H1 (cell line): ENCODE results near the gene NR0B2. TPM values are rescaled to one million over a fixed set of nuclear protein-coding genes. Genes with fewer than 3 reads are reported as not detected.

Experiments
- CTCF ChIA-PET: fragments of 300-600 bp; sonication (Branson Sonifier 250); formaldehyde crosslinking; loops from one replicate; lab custom pipeline; 2021; ENCODE audit not compliant: partially characterized antibody; lab: Charles Lee
- POLR2A ChIA-PET: fragments of 300-600 bp; sonication (Branson Sonifier 250); formaldehyde crosslinking; loops from one replicate; lab custom pipeline; 2021; ENCODE audit warnings: inconsistent platforms; ENCODE audit not compliant: partially characterized antibody; lab: Charles Lee
- DNase-seq, 2 experiments: peaks; one replicate each; pipeline versions ENCODE4 v3.0.0 to v3.0.0-alpha.2; 2010 to 2022; ENCODE audit warnings: low spot score in 2 of 2, low read depth in 1 of 2, mixed read lengths in 1 of 2
- FAIRE-seq: peaks from 2 replicates; lab custom pipeline; 2011; peaks lifted over from hg19 to GRCh38; lab: Jason Lieb, UNC
- H2AFZ ChIP-seq: 2 replicates; pipeline ENCODE4 v1.8.1; 2012; ENCODE audit warnings: low read length, inconsistent platforms
- H2AK5ac ChIP-seq: 2 replicates; pipeline ENCODE4 v1.6.1; 2013; ENCODE audit warnings: low read depth, low read length
- H2BK120ac ChIP-seq: replicated peaks from 2 replicates; pipeline ENCODE3; 2013; ENCODE audit warnings: low read depth, low read length, inconsistent platforms
- H2BK12ac ChIP-seq: 2 replicates; pipeline ENCODE4 v1.6.1; 2013; ENCODE audit warnings: low read depth, low read length
- H2BK15ac ChIP-seq: 2 replicates; pipeline ENCODE4 v1.6.1; 2013; ENCODE audit warnings: low read length
- H2BK20ac ChIP-seq: 2 replicates; pipeline ENCODE4 v1.6.1; 2013; ENCODE audit warnings: low read length
- H2BK5ac ChIP-seq: 2 replicates; pipeline ENCODE4 v1.6.1; 2013; ENCODE audit warnings: low read depth, low read length
- H3K14ac ChIP-seq: 2 replicates; pipeline ENCODE4 v1.6.1; 2013; ENCODE audit warnings: inconsistent platforms; ENCODE audit not compliant: insufficient read length
- H3K18ac ChIP-seq: 2 replicates; pipeline ENCODE4 v1.6.1; 2013; ENCODE audit warnings: low read length; ENCODE audit errors: extremely low read depth
- H3K23ac ChIP-seq: 2 replicates; pipeline ENCODE4 v1.6.1; 2013; ENCODE audit warnings: inconsistent platforms; ENCODE audit not compliant: insufficient read length
- H3K23me2 ChIP-seq: 2 replicates; pipeline ENCODE4 v1.6.1; 2013; ENCODE audit warnings: low read depth, low read length
- H3K27ac ChIP-seq: 2 replicates; pipeline ENCODE4 v1.6.1; 2011; ENCODE audit warnings: low read depth, low read length, inconsistent platforms
- H3K27me3 ChIP-seq, 4 experiments: replicated peaks in 1 of 4; 1 replicate in 1 of 4; 2 replicates in 3 of 4; pipeline versions ENCODE4 v1.6.1 to v1.8.1; 2011 to 2013; ENCODE audit warnings: low read length in 3 of 4, mild to moderate bottlenecking in 3 of 4, inconsistent platforms in 2 of 4, mixed read lengths in 2 of 4, moderate library complexity in 1 of 4; ENCODE audit not compliant: control insufficient read depth in 3 of 4, insufficient read depth in 3 of 4; ENCODE audit errors: extremely low read depth in 1 of 4
- H3K36me3 ChIP-seq, 4 experiments: 2 replicates each; pipeline versions ENCODE4 v1.6.1 to v1.8.1; 2011 to 2013; ENCODE audit warnings: mild to moderate bottlenecking in 4 of 4, low read length in 3 of 4, moderate library complexity in 2 of 4, control low read depth in 1 of 4, inconsistent platforms in 1 of 4; ENCODE audit not compliant: insufficient read depth in 4 of 4, control insufficient read depth in 2 of 4
- H3K4ac ChIP-seq: replicated peaks from 2 replicates; pipeline ENCODE3; 2013; ENCODE audit warnings: low read length, low read depth, mixed read lengths, inconsistent platforms; ENCODE audit not compliant: insufficient read length
- H3K4me1 ChIP-seq, 4 experiments: replicated peaks in 1 of 4; 1 replicate in 1 of 4; 2 replicates in 3 of 4; pipeline versions ENCODE4 v1.6.1 to v1.8.1; 2011 to 2013; ENCODE audit warnings: low read length in 3 of 4, inconsistent platforms in 2 of 4, mixed read lengths in 1 of 4; ENCODE audit not compliant: insufficient read depth in 4 of 4, control insufficient read depth in 3 of 4
- H3K4me2 ChIP-seq, 2 experiments: 2 replicates each; pipeline versions ENCODE4 v1.6.1 to v1.8.1; 2011 to 2013; ENCODE audit warnings: low read depth in 2 of 2, low read length in 2 of 2, control low read depth in 1 of 2, inconsistent platforms in 1 of 2, mild to moderate bottlenecking in 1 of 2; ENCODE audit not compliant: insufficient read depth in 1 of 2
- H3K4me3 ChIP-seq, 4 experiments: fragments of 200-600, 300-600 bp in 1 of 4; sonication (generic), shearing (Covaris generic), sonication (Bioruptor Twin) in 1 of 4; 2 replicates each; pipeline versions ENCODE4 v1.5.1 to v1.8.1; 2011 to 2016; ENCODE audit warnings: low read length in 4 of 4, low read depth in 3 of 4, control low read depth in 2 of 4, inconsistent platforms in 2 of 4, mild to moderate bottlenecking in 2 of 4, mixed read lengths in 1 of 4, moderate library complexity in 1 of 4; ENCODE audit not compliant: insufficient read depth in 2 of 4; ENCODE audit errors: extremely low read depth in 1 of 4
- H3K56ac ChIP-seq: replicated peaks from 2 replicates; pipeline ENCODE3; 2013; ENCODE audit warnings: low read depth, mild to moderate bottlenecking, mixed read lengths, low read length, inconsistent platforms; ENCODE audit not compliant: insufficient read length
- H3K79me1 ChIP-seq: 2 replicates; pipeline ENCODE4 v1.6.1; 2013; ENCODE audit warnings: low read depth, low read length, control low read depth
- H3K79me2 ChIP-seq, 2 experiments: 2 replicates each; pipeline versions ENCODE4 v1.6.1 to v1.8.1; 2012 to 2013; ENCODE audit warnings: low read length in 2 of 2, mild to moderate bottlenecking in 2 of 2, inconsistent platforms in 1 of 2; ENCODE audit not compliant: insufficient read depth in 2 of 2, control insufficient read depth in 1 of 2
- H3K9ac ChIP-seq, 4 experiments: replicated peaks in 1 of 4; 1 replicate in 1 of 4; 2 replicates in 3 of 4; pipeline versions ENCODE4 v1.6.1 to v1.8.1; 2011 to 2013; ENCODE audit warnings: low read depth in 3 of 4, low read length in 3 of 4, control low read depth in 2 of 4, mild to moderate bottlenecking in 2 of 4, moderate library complexity in 2 of 4, inconsistent platforms in 1 of 4; ENCODE audit errors: extremely low read depth in 1 of 4
- H3K9me3 ChIP-seq, 2 experiments: 2 replicates each; pipeline versions ENCODE4 v1.6.1 to v1.8.1; 2012 to 2013; ENCODE audit warnings: mild to moderate bottlenecking in 2 of 2, moderate library complexity in 2 of 2, control low read depth in 1 of 2, inconsistent platforms in 1 of 2, low read depth in 1 of 2, low read length in 1 of 2, mixed read lengths in 1 of 2; ENCODE audit not compliant: insufficient read depth in 2 of 2
- H4K20me1 ChIP-seq, 2 experiments: replicated peaks in 1 of 2; 2 replicates each; pipeline versions ENCODE3 to v1.8.1; 2011 to 2013; ENCODE audit warnings: inconsistent platforms in 2 of 2, low read length in 2 of 2, mild to moderate bottlenecking in 1 of 2; ENCODE audit not compliant: insufficient read depth in 2 of 2, control insufficient read depth in 1 of 2
- H4K5ac ChIP-seq: 2 replicates; pipeline ENCODE4 v1.6.1; 2013; ENCODE audit warnings: low read length, low read depth, mixed read lengths, inconsistent platforms; ENCODE audit not compliant: insufficient read length
- H4K8ac ChIP-seq: 2 replicates; pipeline ENCODE4 v1.8.0; 2013; ENCODE audit warnings: mild to moderate bottlenecking, moderate library complexity, low read length, inconsistent platforms; ENCODE audit not compliant: insufficient read depth; ENCODE audit errors: extremely low read depth
- H4K91ac ChIP-seq: replicated peaks from 2 replicates; pipeline ENCODE3; 2013; ENCODE audit warnings: low read length, mixed read lengths, inconsistent platforms; ENCODE audit not compliant: insufficient read length
- CHD2 ChIP-seq: IDR thresholded peaks from 2 replicates; pipeline ENCODE4 v1.6.1; 2012; ENCODE audit warnings: low read length, improper control_type of control experiment
- GABPA ChIP-seq: IDR thresholded peaks from 2 replicates; pipeline ENCODE4 v1.6.1; 2011; ENCODE audit warnings: mild to moderate bottlenecking, low read length, moderate library complexity, borderline replicate concordance; ENCODE audit not compliant: insufficient read depth
- HDAC2 ChIP-seq, 2 experiments: fragments of 300-600 bp in 1 of 2; sonication (generic) in 1 of 2; IDR thresholded peaks; 2 replicates each; pipeline ENCODE4 v1.6.1; 2011 to 2012; ENCODE audit warnings: low read depth in 2 of 2, low read length in 2 of 2, mild to moderate bottlenecking in 2 of 2, moderate library complexity in 2 of 2, borderline replicate concordance in 1 of 2, inconsistent platforms in 1 of 2
- PHF8 ChIP-seq: fragments of 200-600 bp; sonication (generic); conservative IDR thresholded peaks from 2 replicates; pipeline ENCODE4 v1.7.1; 2012; ENCODE audit warnings: low read depth, mild to moderate bottlenecking, inconsistent platforms, low read length, moderate library complexity
- RBBP5 ChIP-seq: IDR thresholded peaks from 2 replicates; pipeline ENCODE4 v1.7.1; 2012; ENCODE audit warnings: low read depth, mild to moderate bottlenecking, inconsistent platforms, low read length, moderate library complexity, borderline replicate concordance
- SIN3A ChIP-seq, 2 experiments: IDR thresholded peaks in 1 of 2; conservative IDR thresholded peaks in 1 of 2; 2 replicates each; pipeline ENCODE4 v1.6.1; 2011 to 2012; ENCODE audit warnings: low read length in 2 of 2, improper control_type of control experiment in 1 of 2, low read depth in 1 of 2, mild to moderate bottlenecking in 1 of 2
- TAF1 ChIP-seq: IDR thresholded peaks from 2 replicates; pipeline ENCODE4 v1.6.1; 2011; ENCODE audit warnings: mild to moderate bottlenecking, low read depth, low read length
- WGBS, 2 experiments: shearing (Covaris generic) in 1 of 2; methylation state at CpG; one replicate each; pipeline versions ENCODE4 v1.1.6 to v1.1.7; 2013 to 2015; ENCODE audit warnings: low lambda C conversion rate in 2 of 2, mixed read lengths in 2 of 2, inconsistent platforms in 1 of 2, low coverage in 1 of 2, missing lambda C conversion rate in 1 of 2; ENCODE audit not compliant: insufficient replicate concordance in 2 of 2, insufficient coverage in 1 of 2, insufficient read length in 1 of 2; ENCODE audit errors: extremely low coverage in 1 of 2, missing lambda C conversion rate in 1 of 2; 5-methylcytosine and 5-hydroxymethylcytosine counted together
- polyA plus RNA-seq, 7 experiments: library from polyadenylated mRNA; depleted of rRNA in 3 of 7; stranded (reverse) in 5 of 7; unstranded in 2 of 7; fragments of >200 nt in 5 of 7; fragments of 200-250 nt in 2 of 7; gene quantifications; 1 replicate in 5 of 7; 2 replicates in 1 of 7; 4 replicates in 1 of 7; pipeline versions ENCODE4 v1.2.1 to v1.2.3, GENCODE V29; 2011 to 2013; ENCODE audit warnings: missing spikeins in 2 of 7, mixed read lengths in 2 of 7
- total RNA-seq: library from RNA; stranded (reverse); fragmentation: NEBNext Ultra II Directional; extraction: Animal tissue kit (Norgen Biotek cat#: 25700); gene quantifications from 2 replicates; pipeline ENCODE4 v1.2.1, GENCODE V29; 2021
- TF ChIP-seq, protein P1 (sequence below): IDR thresholded peaks from 2 replicates; pipeline ENCODE4 v1.6.1; 2011; ENCODE audit warnings: low read depth, mild to moderate bottlenecking, low read length; ENCODE audit not compliant: insufficient read depth

The NR0B2 gene
- total and polyA plus RNA-seq, 2 of the 8 experiments (the other 6 are each of a cell fraction or from before 2014, with no cell fraction given) = not detected

DNA sequence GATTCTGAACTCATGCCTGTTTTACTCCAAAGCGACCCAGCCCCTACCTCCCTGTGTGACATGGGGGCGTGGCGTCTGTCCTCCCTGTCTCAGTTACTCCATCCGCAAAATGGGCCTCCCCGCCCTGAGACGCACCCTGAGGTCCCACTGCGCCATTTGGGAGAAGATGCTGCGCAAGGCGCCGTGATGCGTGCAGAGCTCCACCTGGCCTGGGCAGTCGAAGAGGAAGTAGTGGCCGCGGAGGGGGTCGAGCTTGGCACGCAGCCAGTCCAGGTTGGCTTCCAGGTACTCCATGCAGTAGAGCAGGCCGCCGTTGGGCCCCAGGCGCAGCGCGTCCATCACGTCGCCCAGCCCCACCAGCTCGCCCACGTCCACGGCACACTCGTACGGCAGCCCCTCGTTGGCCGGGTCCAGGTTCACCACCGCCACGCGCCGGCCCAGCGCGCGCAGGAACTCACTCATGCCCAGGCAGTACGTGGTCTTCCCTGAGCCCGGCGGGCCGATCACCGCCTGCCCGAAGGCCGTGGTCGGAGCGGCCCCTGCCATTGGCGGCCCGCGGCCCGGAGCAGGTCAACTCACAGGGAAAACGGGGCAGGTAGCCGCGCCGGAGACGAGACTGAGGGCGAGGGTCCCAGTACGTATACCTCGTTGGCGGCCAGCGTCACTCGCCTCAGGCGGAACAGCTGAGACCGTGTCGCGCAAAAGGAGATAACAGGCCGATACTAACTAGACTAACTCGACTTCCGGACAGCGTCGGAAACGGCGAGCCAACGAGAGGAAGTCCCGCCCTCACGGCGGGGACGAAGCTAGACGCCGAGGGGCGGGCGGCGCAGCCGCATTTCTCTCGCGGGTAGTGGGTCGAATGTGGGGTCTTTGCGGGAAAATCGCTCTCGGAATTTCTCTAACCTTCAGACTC, 24.0 kb downstream of the NR0B2 start, which contains the start of gene GPN2:
TSS of gene GPN2 (minus strand) at position 733 of the 916 bp plus-strand sequence. CDS start at position 546, 187 bp downstream.
- Histone ChIP-seq H2BK5ac (peak within 1 kb of the TSS; percentile 93), H2AFZ (no peak within 1 kb of the TSS; the same call in 1 of the 2 replicates), H3K9ac (peak within 1 kb of the TSS; percentile 72 to 86 (median 83)), H3K9me3 (no peaks in the 10 kb centered on the region), H4K5ac (peak within 1 kb of the TSS; percentile 70), H2BK120ac (no peak within 1 kb of the TSS), H3K36me3 (peaks cover 12 to 39% (median 28%) of the 10 kb centered on the region in 4 experiments; a peak in 7 of 8 replicates), H4K20me1 (peaks cover 2 to 5% of the 10 kb centered on the region in 2 experiments), H3K4ac (peak within 1 kb of the TSS; percentile 21), H3K4me2 (peak within 1 kb of the TSS; percentile 79 to 97), H3K4me3 (peak within 1 kb of the TSS; percentile 77 to 80 (median 80)), H3K27me3 (no peaks in the 10 kb centered on the region), H3K79me2 (peaks cover 0 to 12% of the 10 kb centered on the region in 2 experiments; a peak in 2 of 4 replicates), H2BK12ac (peak within 1 kb of the TSS; percentile 21; the same call in 1 of the 2 replicates), H3K27ac (peak within 1 kb of the TSS; percentile 58), H3K79me1 (0 out of 2 replicates have a peak, but pooled peaks cover 1% of the 10 kb centered on the region), H2BK15ac (no peak within 1 kb of the TSS), H2BK20ac (no peak within 1 kb of the TSS), H3K4me1 (peaks cover 0 to 8% (median 3%) of the 10 kb centered on the region in 4 experiments; a peak in 3 of 7 replicates), H2AK5ac (no peak within 1 kb of the TSS), H4K8ac (peak within 1 kb of the TSS; percentile 96), H3K56ac (peak within 1 kb of the TSS; percentile 78), H3K23ac (no peak within 1 kb of the TSS), H4K91ac (peak within 1 kb of the TSS; percentile 91), H3K23me2 (peaks cover 12% of the 10 kb centered on the region; the same call in 1 of the 2 replicates), H3K14ac (no peak within 1 kb of the TSS), H3K18ac (peak within 1 kb of the TSS; percentile 83)
- FAIRE-seq = no peak
- 4% methylated on average over 74 of the region's 89 CpGs; no CpG with 5 or more reads in 1 of the 2 experiments for WGBS, 2 experiments
- POLR2A ChIA-PET = interaction anchor here (0.7 to 6.5 kb wide), 24 partner anchors 9 to 117 kb away, joined by 3 to 66 read pairs (median 4); partner anchors contain the start of genes GPATCH3, NR0B2 and NUDC
- DNase-seq = peak in 1 of 2 experiments; percentile 85
- CTCF ChIA-PET = interaction anchor here (0.6 to 31.7 kb wide), 10 partner anchors 10 to 351 kb away, joined by 3 to 547 read pairs (median 4); partner anchors contain the start of genes GPATCH3 and SFN
- TF ChIP-seq TAF1 = peak; percentile 70
- TF ChIP-seq, protein P1, sequence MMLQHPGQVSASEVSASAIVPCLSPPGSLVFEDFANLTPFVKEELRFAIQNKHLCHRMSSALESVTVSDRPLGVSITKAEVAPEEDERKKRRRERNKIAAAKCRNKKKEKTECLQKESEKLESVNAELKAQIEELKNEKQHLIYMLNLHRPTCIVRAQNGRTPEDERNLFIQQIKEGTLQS = no peak
- TF ChIP-seq CHD2 = 0 out of 2 replicates have a peak, but pooled peaks have one; percentile 8
- TF ChIP-seq SIN3A (conservative IDR thresholded peaks at IDR 0.05 in 1 of 2, IDR thresholded peaks at IDR 0.05 in 1 of 2; ENCODE audit: low read depth in 1 of 2, low read length in 2 of 2) = peak; percentile 66 to 86; a peak in 1 of 4 replicates
- peak in 1 of 2 experiments; percentile 67; a peak in 1 of 4 replicates for TF ChIP-seq HDAC2 (IDR thresholded peaks at IDR 0.05; ENCODE audit: borderline replicate concordance in 1 of 2, low read depth in 2 of 2, low read length in 2 of 2)
- peak; percentile 81; the same call in 1 of the 2 replicates for TF ChIP-seq RBBP5
- TF ChIP-seq GABPA = peak; percentile 72; the same call in 1 of the 2 replicates
- TF ChIP-seq PHF8 = peak; percentile 66; the same call in 1 of the 2 replicates
